ENCODE data around the gene IFNGR1.

Gene IFNGR1

GRCh38 chr6:137246164-137246563 lies 27.0 kb upstream of the IFNGR1 start:
- no peak for TF ChIP-seq CTCF (IDR thresholded peaks at IDR 0.05; ENCODE audit: insufficient read depth, low read length, poor library complexity, severe bottlenecking)
- Histone ChIP-seq H3K36me3 (ENCODE audit: control insufficient read depth, insufficient read depth, low read length) (no peaks in the 10 kb centered on the region), H3K27me3 (replicated peaks; ENCODE audit: control insufficient read depth, insufficient read depth, low read length) (no peaks in the 10 kb centered on the region), H3K4me3 (replicated peaks; ENCODE audit: low read depth, low read length) (no peak overlapping the region)
- DNase-seq (ENCODE audit: extremely low read depth, insufficient read length) = no peak

DNA sequence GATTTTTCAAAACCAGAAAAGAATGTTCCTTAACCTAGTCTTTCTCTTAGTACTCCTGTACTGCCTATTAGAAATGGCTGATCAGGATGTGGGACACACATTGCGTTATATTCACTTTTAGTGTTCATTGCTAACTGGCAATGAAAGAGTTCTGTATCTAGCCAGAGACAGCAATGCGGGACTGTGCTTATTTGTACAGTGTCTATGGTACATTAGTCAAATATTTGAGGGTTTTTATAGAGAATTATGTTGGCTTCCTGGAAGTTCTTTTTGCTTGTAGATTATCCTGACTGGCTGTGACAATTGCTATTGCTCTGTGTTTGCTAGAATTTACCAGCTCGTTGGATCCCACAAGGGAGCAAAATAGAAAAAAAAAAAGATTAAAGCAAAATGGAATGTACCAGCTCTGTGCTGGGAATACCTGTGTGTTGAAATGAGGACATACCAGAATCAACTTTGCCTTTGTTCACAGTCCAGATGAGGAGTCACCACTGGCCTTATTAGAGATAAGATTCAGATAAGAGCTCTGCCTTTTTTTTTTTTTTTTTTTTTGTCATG lies 22.4 kb upstream of the IFNGR1 start:
- TF ChIP-seq CTCF (IDR thresholded peaks at IDR 0.05; ENCODE audit: insufficient read depth, low read length, poor library complexity, severe bottlenecking) = no peak
- no peak for DNase-seq (ENCODE audit: extremely low read depth, insufficient read length)
- no peaks in the 10 kb centered on the region for H3K27me3 ChIP-seq (replicated peaks; ENCODE audit: control insufficient read depth, insufficient read depth, low read length)
- no peaks in the 10 kb centered on the region for H3K36me3 ChIP-seq (ENCODE audit: control insufficient read depth, insufficient read depth, low read length)
- H3K4me3 ChIP-seq (replicated peaks; ENCODE audit: low read depth, low read length) = no peak overlapping the region

DNA sequence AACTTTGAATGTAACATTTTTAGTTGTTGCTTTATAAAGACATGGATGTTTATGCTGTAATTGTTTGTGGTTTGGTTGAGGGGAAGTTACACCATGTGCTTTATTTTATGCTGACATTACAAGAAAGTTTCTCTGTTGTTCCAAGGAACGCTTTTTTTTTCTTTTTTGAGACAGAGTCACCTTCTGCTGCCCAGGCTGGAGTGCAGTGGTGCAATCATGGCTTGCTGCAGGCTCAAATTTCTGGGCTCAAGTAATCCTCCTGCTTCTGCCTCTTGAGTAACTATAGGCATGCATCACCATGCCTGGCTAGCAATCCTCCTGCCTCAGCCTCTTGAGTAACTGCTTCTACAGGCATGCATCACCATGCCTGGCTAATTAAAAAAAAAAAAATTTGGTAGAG lies 21.0 kb upstream of the IFNGR1 start:
- no peak for TF ChIP-seq CTCF (IDR thresholded peaks at IDR 0.05; ENCODE audit: insufficient read depth, low read length, poor library complexity, severe bottlenecking)

DNA sequence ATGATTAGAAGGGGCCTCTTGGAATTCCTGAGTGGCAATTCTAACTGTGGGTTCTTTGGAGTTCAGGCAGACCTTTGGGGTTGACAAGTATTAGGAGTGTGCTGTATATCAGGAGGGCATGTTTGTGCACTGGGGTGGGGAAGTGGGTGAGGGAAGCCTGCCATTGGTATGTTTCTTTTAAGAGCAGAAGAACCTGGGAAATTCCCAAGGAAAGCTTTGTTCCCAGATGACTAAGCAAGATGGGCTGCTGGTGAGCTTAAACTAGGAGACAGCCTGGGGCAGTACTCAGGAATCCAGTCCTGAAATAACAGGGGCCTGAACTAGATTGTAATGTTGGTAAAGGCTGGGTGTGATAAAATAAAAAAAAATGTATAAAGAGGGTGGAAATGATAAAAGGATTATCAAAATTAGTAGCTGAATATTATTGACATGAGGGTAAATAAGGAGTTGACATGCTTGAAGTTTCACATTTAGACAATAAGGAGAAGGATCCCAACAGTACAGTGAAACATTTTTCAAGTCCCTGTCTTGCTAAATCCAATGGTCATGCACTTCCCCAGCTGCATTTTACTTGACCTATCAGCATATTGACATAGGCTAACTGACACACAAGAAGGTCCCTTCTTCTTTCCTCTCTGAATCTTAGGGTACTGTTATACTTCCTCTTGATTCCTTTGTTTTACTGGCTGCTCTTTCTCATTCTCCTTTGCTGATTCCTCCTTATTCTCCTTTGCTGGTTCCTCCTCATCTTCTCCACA lies 18.4 kb upstream of the IFNGR1 start:
- TF ChIP-seq CTCF (IDR thresholded peaks at IDR 0.05; ENCODE audit: insufficient read depth, low read length, poor library complexity, severe bottlenecking) = no peak
- Histone ChIP-seq H3K36me3 (ENCODE audit: control insufficient read depth, insufficient read depth, low read length) (no peaks in the 10 kb centered on the region), H3K4me3 (replicated peaks; ENCODE audit: low read depth, low read length) (no peak overlapping the region), H3K27me3 (replicated peaks; ENCODE audit: control insufficient read depth, insufficient read depth, low read length) (no peaks in the 10 kb centered on the region)
- DNase-seq (ENCODE audit: extremely low read depth, insufficient read length) = no peak

More for the DNA sequence above, 21.0 kb upstream of the IFNGR1 start:
- Histone ChIP-seq H3K4me3 (replicated peaks; ENCODE audit: low read depth, low read length) (no peak overlapping the region), H3K36me3 (ENCODE audit: control insufficient read depth, insufficient read depth, low read length) (no peaks in the 10 kb centered on the region), H3K27me3 (replicated peaks; ENCODE audit: control insufficient read depth, insufficient read depth, low read length) (no peaks in the 10 kb centered on the region)
- no peak for DNase-seq (ENCODE audit: extremely low read depth, insufficient read length)

- Histone ChIP-seq H3K27me3 (replicated peaks; ENCODE audit: control insufficient read depth, insufficient read depth, low read length) (no peaks in the 10 kb centered on the region), H3K36me3 (ENCODE audit: control insufficient read depth, insufficient read depth, low read length) (no peaks in the 10 kb centered on the region), H3K4me3 (replicated peaks; ENCODE audit: low read depth, low read length) (no peak overlapping the region)
- no peak for TF ChIP-seq CTCF (IDR thresholded peaks at IDR 0.05; ENCODE audit: insufficient read depth, low read length, poor library complexity, severe bottlenecking)
- DNase-seq (ENCODE audit: extremely low read depth, insufficient read length) = no peak
Observed at GRCh38 chr6:137236581-137237355, 17.6 kb upstream of the IFNGR1 start.

All from GM06990 (cell line).